ENCODE measurements around the gene LRAT.
"Not testable (repeated sequence)": the region's sequence is repeated elsewhere in the genome, so short reads cannot be mapped to it uniquely, and the experiment has no call there.

LRAT gene

GRCh38 chr4:154743683-154744340, at the start of gene LRAT:
Gene LRAT, plus strand, starts transcription at chr4:154744000. Its CDS starts 327 bp downstream, at chr4:154744327.
- DNase-seq (ENCODE audit: low read depth in 1 of 2, low spot score in 1 of 2): peak in 1 of 2 donors; percentile 21

- DNase-seq (ENCODE audit: low read depth in 1 of 2, low spot score in 1 of 2): no peak
Measured at GRCh38 chr4:154707877-154708276, 35.9 kb upstream of the LRAT start.

GRCh38 chr4:154709550-154709949, 34.2 kb upstream of the LRAT start:
- DNase-seq (ENCODE audit: low read depth in 1 of 2, low spot score in 1 of 2): no peak

- DNase-seq (ENCODE audit: low read depth in 1 of 2, low spot score in 1 of 2): no peak
Measured at GRCh38 chr4:154711522-154711921, 32.3 kb upstream of the LRAT start.

- DNase-seq (ENCODE audit: low read depth in 1 of 2, low spot score in 1 of 2): no peak
Measured at GRCh38 chr4:154714339-154715040, 29.3 kb upstream of the LRAT start.

GRCh38 chr4:154719087-154719486, 24.7 kb upstream of the LRAT start:
- DNase-seq (ENCODE audit: low read depth in 1 of 2, low spot score in 1 of 2): no peak

- no peak for DNase-seq (ENCODE audit: low read depth in 1 of 2, low spot score in 1 of 2)
Measured at GRCh38 chr4:154720123-154720522, 23.7 kb upstream of the LRAT start.

GRCh38 chr4:154720618-154721267, 23.1 kb upstream of the LRAT start:
- DNase-seq (ENCODE audit: low read depth in 1 of 2, low spot score in 1 of 2): no peak

GRCh38 chr4:154722262-154722661, 21.5 kb upstream of the LRAT start:
- no peak for DNase-seq (ENCODE audit: low read depth in 1 of 2, low spot score in 1 of 2)

GRCh38 chr4:154723601-154724000, 20.2 kb upstream of the LRAT start:
- not testable (repeated sequence) for DNase-seq (ENCODE audit: low read depth in 1 of 2, low spot score in 1 of 2)

GRCh38 chr4:154727540-154727939, 16.3 kb upstream of the LRAT start:
- DNase-seq (ENCODE audit: low read depth in 1 of 2, low spot score in 1 of 2): no peak

- no peak for DNase-seq (ENCODE audit: low read depth in 1 of 2, low spot score in 1 of 2)
Measured at GRCh38 chr4:154731756-154732155, 12.0 kb upstream of the LRAT start.

GRCh38 chr4:154732669-154733068, 11.1 kb upstream of the LRAT start:
- DNase-seq (ENCODE audit: low read depth in 1 of 2, low spot score in 1 of 2): no peak

- DNase-seq (ENCODE audit: low read depth in 1 of 2, low spot score in 1 of 2): no peak
Measured at GRCh38 chr4:154736770-154737169, 7.0 kb upstream of the LRAT start.

- DNase-seq (ENCODE audit: low read depth in 1 of 2, low spot score in 1 of 2): no peak
Measured at GRCh38 chr4:154738426-154738825, 5.4 kb upstream of the LRAT start.

- DNase-seq (ENCODE audit: low read depth in 1 of 2, low spot score in 1 of 2): no peak
Measured at GRCh38 chr4:154739111-154739510, 4.7 kb upstream of the LRAT start.

GRCh38 chr4:154740462-154740861, 3.3 kb upstream of the LRAT start:
- no peak for DNase-seq (ENCODE audit: low read depth in 1 of 2, low spot score in 1 of 2)

GRCh38 chr4:154741131-154741665, 2.6 kb upstream of the LRAT start:
- DNase-seq (ENCODE audit: low read depth in 1 of 2, low spot score in 1 of 2): no peak

GRCh38 chr4:154741922-154742850, 1.6 kb upstream of the LRAT start:
- no peak for DNase-seq (ENCODE audit: low read depth in 1 of 2, low spot score in 1 of 2)

- no peak for DNase-seq (ENCODE audit: low read depth in 1 of 2, low spot score in 1 of 2)
Measured at GRCh38 chr4:154744341-154744926, 634 bp downstream of the LRAT start.

- no peak for DNase-seq (ENCODE audit: low read depth in 1 of 2, low spot score in 1 of 2)
Measured at GRCh38 chr4:154757713-154758112, 13.9 kb downstream of the LRAT start.

All from stimulated activated CD4-positive, alpha-beta T cell treated with anti-CD3 and anti-CD28 coated beads, Interleukin-15, amount 100 ng/mL, for 1 hour (primary cell).